HCT116 (cell line): ENCODE results near the gene FSTL4. TPM values are rescaled to one million over a fixed set of nuclear protein-coding genes. Genes with fewer than 3 reads are reported as not detected.

ENCODE experiments used
- ATAC-seq: fragments of 200-7000 bp; cut with Tn5 transposase; 2 replicates; pipeline ENCODE4 v1.9.1; 2020; ENCODE audit warnings: mild to moderate bottlenecking, moderate library complexity
- BruUV-seq: library from RNA; stranded (reverse); fragments of 400-500 nt; replicated peaks from 2 replicates; lab custom pipeline; 2021; lab: Mats Ljungman, UMichigan
- CTCF ChIA-PET: fragments of 300-600 bp; sonication (Branson Sonifier 250); formaldehyde crosslinking; loops from one replicate; lab custom pipeline; 2021; ENCODE audit warnings: antibody characterized with exemption; lab: Charles Lee
- POLR2A ChIA-PET: fragments of 300-600, 350-600 bp; sonication (Branson Sonifier 250); formaldehyde crosslinking; loops from one replicate; lab custom pipeline; 2021; ENCODE audit warnings: antibody characterized with exemption; lab: Charles Lee
- RAD21 ChIA-PET, 2 experiments: fragments of 300-600 bp; sonication (Branson Sonifier 250); formaldehyde crosslinking; loops; one replicate each; lab custom pipeline; 2023; ENCODE audit warnings: low total read pairs in 2 of 2; ENCODE audit not compliant: uncharacterized antibody in 2 of 2, unreplicated experiment in 2 of 2, low non-redundant PET in 1 of 2; lab: Charles Lee
- DNase-seq: peaks from one replicate; pipeline ENCODE4 v3.0.0-alpha.2; 2010; ENCODE audit warnings: low read depth, low spot score
- H2AFZ ChIP-seq: fragments of 200-600 bp; shearing (Covaris generic), sonication (generic); 2 replicates; pipeline ENCODE4 v1.6.1; 2017; ENCODE audit warnings: low read depth, mixed run types, mixed read lengths, antibody characterized with exemption, low read length; ENCODE audit not compliant: poor library complexity, severe bottlenecking
- H3K27ac ChIP-seq: 2 replicates; pipeline ENCODE4 v1.5.1; 2012; ENCODE audit warnings: low read depth, low read length
- H3K27me3 ChIP-seq: fragments of 200-600 bp; sonication (generic); 2 replicates; pipeline ENCODE4 v1.6.1; 2016; ENCODE audit warnings: mixed run types, low read length, mixed read lengths; ENCODE audit not compliant: insufficient read depth
- H3K36me3 ChIP-seq, 2 experiments: fragments of 200-500 bp in 1 of 2; fragments of 200-600 bp in 1 of 2; sonication (Bioruptor generic) in 1 of 2; sonication (generic) in 1 of 2; 2 replicates each; pipeline versions ENCODE4 v1.5.1 to v1.6.1; 2014 to 2016; ENCODE audit warnings: low read length in 2 of 2, inconsistent platforms in 1 of 2, mixed read lengths in 1 of 2, mixed run types in 1 of 2; ENCODE audit not compliant: insufficient read depth in 2 of 2, control insufficient read depth in 1 of 2
- H3K4me1 ChIP-seq, 2 experiments: fragments of 200-600 bp in 1 of 2; sonication (generic) in 1 of 2; 2 replicates each; pipeline versions ENCODE4 v1.5.1 to v1.6.1; 2012 to 2017; ENCODE audit warnings: low read length in 2 of 2, inconsistent platforms in 1 of 2, mild to moderate bottlenecking in 1 of 2, mixed read lengths in 1 of 2, mixed run types in 1 of 2, moderate library complexity in 1 of 2; ENCODE audit not compliant: insufficient read depth in 2 of 2, control insufficient read depth in 1 of 2
- H3K4me2 ChIP-seq: fragments of 200-600 bp; sonication (generic); 2 replicates; pipeline ENCODE4 v1.6.1; 2017; ENCODE audit warnings: mixed run types, low read length, mixed read lengths
- H3K4me3 ChIP-seq, 2 experiments: fragments of 200-600 bp in 1 of 2; sonication (generic) in 1 of 2; replicated peaks in 1 of 2; 2 replicates each; pipeline ENCODE4 v1.5.1; 2011 to 2016; ENCODE audit warnings: low read length in 2 of 2, control low read depth in 1 of 2, low read depth in 1 of 2, mild to moderate bottlenecking in 1 of 2, mixed read lengths in 1 of 2, mixed run types in 1 of 2
- H3K79me2 ChIP-seq: fragments of 200-600 bp; sonication (generic); 2 replicates; pipeline ENCODE4 v1.6.1; 2017; ENCODE audit warnings: mild to moderate bottlenecking, mixed run types, low read length, moderate library complexity, mixed read lengths; ENCODE audit not compliant: insufficient read depth
- H3K9ac ChIP-seq: fragments of 200-600 bp; sonication (generic); 2 replicates; pipeline ENCODE4 v1.6.1; 2016; ENCODE audit warnings: low read length, mixed read lengths
- H3K9me2 ChIP-seq: fragments of 200-600 bp; sonication (generic), shearing (Covaris generic); 2 replicates; pipeline ENCODE4 v1.6.1; 2017; ENCODE audit warnings: mixed run types, mild to moderate bottlenecking, moderate library complexity; ENCODE audit not compliant: insufficient read depth
- H3K9me3 ChIP-seq, 2 experiments: fragments of 200-500 bp in 1 of 2; fragments of 200-600 bp in 1 of 2; sonication (Bioruptor generic) in 1 of 2; sonication (generic) in 1 of 2; 2 replicates each; pipeline ENCODE4 v1.6.1; 2014 to 2017; ENCODE audit warnings: low read length in 2 of 2, mixed read lengths in 2 of 2, inconsistent platforms in 1 of 2, low read depth in 1 of 2, mild to moderate bottlenecking in 1 of 2, mixed run types in 1 of 2, moderate library complexity in 1 of 2; ENCODE audit not compliant: control insufficient read depth in 1 of 2, insufficient read depth in 1 of 2
- H4K20me1 ChIP-seq: fragments of 200-600 bp; sonication (generic), shearing (Covaris generic); 2 replicates; pipeline ENCODE4 v1.6.1; 2017; ENCODE audit warnings: mixed run types, mild to moderate bottlenecking, moderate library complexity; ENCODE audit not compliant: insufficient read depth
- CBX3 ChIP-seq: IDR thresholded peaks from 2 replicates; pipeline ENCODE4 v1.6.1; 2012; ENCODE audit warnings: low read depth
- CEBPB ChIP-seq: IDR thresholded peaks from 2 replicates; pipeline ENCODE4 v1.6.1; 2012; ENCODE audit warnings: low read depth
- EGR1 ChIP-seq: IDR thresholded peaks from 2 replicates; pipeline ENCODE4 v1.6.1; 2012; ENCODE audit warnings: low read depth
- ELF1 ChIP-seq: IDR thresholded peaks from 2 replicates; pipeline ENCODE4 v1.6.1; 2012; ENCODE audit warnings: low read depth, borderline replicate concordance
- EZH2phosphoT487 ChIP-seq: fragments of 200-600 bp; IDR thresholded peaks from 2 replicates; pipeline ENCODE4 v1.6.1; 2018; ENCODE audit warnings: antibody characterized with exemption, borderline replicate concordance
- JUND ChIP-seq: IDR thresholded peaks from 2 replicates; pipeline ENCODE4 v1.6.1; 2012
- POLR2A ChIP-seq: IDR thresholded peaks from 2 replicates; pipeline ENCODE4 v1.7.0; 2011; ENCODE audit warnings: borderline replicate concordance; ENCODE audit not compliant: insufficient read depth, insufficient read length; ENCODE audit errors: extremely low read depth
- POLR2AphosphoS5 ChIP-seq: IDR thresholded peaks from 2 replicates; pipeline ENCODE4 v1.6.1; 2011; ENCODE audit warnings: mild to moderate bottlenecking, low read depth, low read length, moderate library complexity
- RAD21 ChIP-seq: IDR thresholded peaks from 2 replicates; pipeline ENCODE4 v1.6.1; 2012; ENCODE audit warnings: low read depth, mild to moderate bottlenecking
- TCF7L2 ChIP-seq: IDR thresholded peaks from 2 replicates; pipeline ENCODE4 v1.7.0; 2011; ENCODE audit warnings: borderline replicate concordance, inconsistent platforms; ENCODE audit not compliant: insufficient read depth, insufficient read length; ENCODE audit errors: extremely low read depth
- YY1 ChIP-seq: IDR thresholded peaks from 2 replicates; pipeline ENCODE4 v1.6.1; 2011; ENCODE audit warnings: low read length, low read depth, moderate library complexity, mild to moderate bottlenecking; ENCODE audit not compliant: insufficient replicate concordance; ENCODE audit errors: extremely low read depth
- ZFX ChIP-seq: fragments of 450-650 bp; IDR thresholded peaks from 2 replicates; pipeline ENCODE4 v1.6.1; 2017
- ZNF274 ChIP-seq: fragments of 200-500 bp; sonication (Bioruptor generic); IDR thresholded peaks from 2 replicates; pipeline ENCODE4 v1.6.1; 2014; ENCODE audit warnings: mild to moderate bottlenecking, low read depth, low read length, inconsistent platforms
- intact Hi-C: fragments of 100-400 bp; cut with micrococcal nuclease; formaldehyde crosslinking; loops from 2 replicates; pipeline ENCODE4 v1.10.0; 2022
- total RNA-seq: library from RNA; stranded (reverse); gene quantifications from one replicate; pipeline ENCODE4 v1.2.1, GENCODE V29; 2021; ENCODE audit not compliant: unreplicated experiment
- TF ChIP-seq, protein P1 (sequence below), 3 experiments: fragments of 200-600 bp in 1 of 3; sonication (generic) in 1 of 3; IDR thresholded peaks in 2 of 3; conservative IDR thresholded peaks in 1 of 3; 2 replicates each; pipeline ENCODE4 v1.5.1; 2012 to 2017; ENCODE audit warnings: low read depth in 2 of 3, low read length in 2 of 3, antibody characterized with exemption in 1 of 3, borderline replicate concordance in 1 of 3, control low read depth in 1 of 3, mild to moderate bottlenecking in 1 of 3, mixed read lengths in 1 of 3, mixed run types in 1 of 3, moderate library complexity in 1 of 3; ENCODE audit not compliant: insufficient read depth in 1 of 3
- TF ChIP-seq, protein P2 (sequence below): IDR thresholded peaks from 2 replicates; pipeline ENCODE4 v1.6.1; 2012
- TF ChIP-seq, protein P3 (sequence below): IDR thresholded peaks from 2 replicates; pipeline ENCODE4 v1.6.1; 2011; ENCODE audit warnings: mild to moderate bottlenecking, low read length, moderate library complexity; ENCODE audit not compliant: insufficient replicate concordance; ENCODE audit errors: extremely low read depth
- TF ChIP-seq, protein P4 (sequence below): IDR thresholded peaks from 2 replicates; pipeline ENCODE4 v1.6.1; 2012
- TF ChIP-seq, protein P5 (sequence below): IDR thresholded peaks from 2 replicates; pipeline ENCODE4 v1.6.1; 2012; ENCODE audit warnings: low read depth

Gene FSTL4
- total RNA-seq, 1 experiment from 2014 or later, result 0.37 TPM

DNA sequence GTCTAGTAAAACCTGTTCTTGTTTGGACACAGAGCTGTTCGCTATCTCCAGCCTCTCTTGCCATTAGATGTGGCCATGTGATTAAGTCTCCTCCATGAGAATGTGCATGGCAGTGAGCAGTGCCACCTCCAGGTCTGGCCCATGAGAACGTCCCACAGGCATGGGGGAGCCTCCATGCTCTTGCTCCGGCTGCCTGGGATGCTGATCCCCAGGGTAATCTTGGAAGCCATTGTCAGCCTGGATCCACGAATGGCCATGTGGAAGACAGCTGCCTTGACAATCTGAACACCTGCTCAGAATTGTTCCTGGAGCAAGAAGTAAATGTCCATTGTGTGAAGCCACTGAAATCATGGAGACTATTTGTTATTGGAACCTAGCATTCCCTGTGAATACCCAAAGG is 83.5 kb downstream of the FSTL4 start (continued):
- TF ChIP-seq, protein P1, sequence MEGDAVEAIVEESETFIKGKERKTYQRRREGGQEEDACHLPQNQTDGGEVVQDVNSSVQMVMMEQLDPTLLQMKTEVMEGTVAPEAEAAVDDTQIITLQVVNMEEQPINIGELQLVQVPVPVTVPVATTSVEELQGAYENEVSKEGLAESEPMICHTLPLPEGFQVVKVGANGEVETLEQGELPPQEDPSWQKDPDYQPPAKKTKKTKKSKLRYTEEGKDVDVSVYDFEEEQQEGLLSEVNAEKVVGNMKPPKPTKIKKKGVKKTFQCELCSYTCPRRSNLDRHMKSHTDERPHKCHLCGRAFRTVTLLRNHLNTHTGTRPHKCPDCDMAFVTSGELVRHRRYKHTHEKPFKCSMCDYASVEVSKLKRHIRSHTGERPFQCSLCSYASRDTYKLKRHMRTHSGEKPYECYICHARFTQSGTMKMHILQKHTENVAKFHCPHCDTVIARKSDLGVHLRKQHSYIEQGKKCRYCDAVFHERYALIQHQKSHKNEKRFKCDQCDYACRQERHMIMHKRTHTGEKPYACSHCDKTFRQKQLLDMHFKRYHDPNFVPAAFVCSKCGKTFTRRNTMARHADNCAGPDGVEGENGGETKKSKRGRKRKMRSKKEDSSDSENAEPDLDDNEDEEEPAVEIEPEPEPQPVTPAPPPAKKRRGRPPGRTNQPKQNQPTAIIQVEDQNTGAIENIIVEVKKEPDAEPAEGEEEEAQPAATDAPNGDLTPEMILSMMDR (IDR thresholded peaks at IDR 0.05 in 2 of 3, conservative IDR thresholded peaks at IDR 0.05 in 1 of 3; ENCODE audit: borderline replicate concordance in 1 of 3, insufficient read depth in 1 of 3, low read depth in 2 of 3, low read length in 2 of 3), result no peak
- TF ChIP-seq JUND (no peak), POLR2A (no peak)
- TF ChIP-seq, protein P2, sequence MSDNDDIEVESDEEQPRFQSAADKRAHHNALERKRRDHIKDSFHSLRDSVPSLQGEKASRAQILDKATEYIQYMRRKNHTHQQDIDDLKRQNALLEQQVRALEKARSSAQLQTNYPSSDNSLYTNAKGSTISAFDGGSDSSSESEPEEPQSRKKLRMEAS, result no peak

DNA sequence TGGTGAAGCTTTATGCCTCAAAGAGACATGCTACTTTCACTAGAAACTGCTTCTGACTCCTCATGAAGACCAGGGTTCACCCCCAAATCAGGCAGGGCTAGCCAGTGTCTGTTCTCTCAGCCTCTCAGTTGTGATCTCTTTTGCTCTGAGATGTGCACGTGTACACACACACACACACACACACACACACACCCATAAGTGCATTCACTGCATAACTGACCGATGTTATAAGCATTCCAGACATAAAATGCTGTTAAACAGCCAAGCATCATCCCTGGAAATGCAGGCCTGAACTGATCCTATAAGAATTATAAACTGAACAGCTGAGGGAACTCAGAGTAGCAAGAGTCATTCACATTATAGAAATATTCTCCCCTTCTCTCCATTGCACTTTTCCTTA is 85.0 kb downstream of the FSTL4 start:
- ChIA-PET POLR2A (no interaction called here), RAD21 (no interaction called here), CTCF (no interaction called here)
- no peak for ATAC-seq
- no peaks in the 10 kb centered on the region for H3K79me2 ChIP-seq
- H3K9me2 ChIP-seq, result no peaks in the 10 kb centered on the region
- no peak overlapping the region for H3K4me3 ChIP-seq
- intact Hi-C loops, result no loop called here
- no peak overlapping the region for H3K27ac ChIP-seq
- H3K9me3 ChIP-seq, result no peaks in the 10 kb centered on the region
- no peak overlapping the region for H3K4me2 ChIP-seq
- no peak overlapping the region for H3K9ac ChIP-seq
- H3K27me3 ChIP-seq, result peaks cover 3% of the 10 kb centered on the region; the same call in 1 of the 2 replicates
- H3K4me1 ChIP-seq, result no peaks in the 10 kb centered on the region
- no TSS peak for BruUV-seq
- H2AFZ ChIP-seq, result no peak overlapping the region
- H3K36me3 ChIP-seq, result no peaks in the 10 kb centered on the region
- no peak for DNase-seq
- no peaks in the 10 kb centered on the region for H4K20me1 ChIP-seq
- no peak for TF ChIP-seq CBX3
- TF ChIP-seq, protein P2, result no peak
- TF ChIP-seq CEBPB, result no peak
- TF ChIP-seq TCF7L2, result no peak
- no peak for TF ChIP-seq EGR1
- no peak for TF ChIP-seq POLR2A
- TF ChIP-seq, protein P3, sequence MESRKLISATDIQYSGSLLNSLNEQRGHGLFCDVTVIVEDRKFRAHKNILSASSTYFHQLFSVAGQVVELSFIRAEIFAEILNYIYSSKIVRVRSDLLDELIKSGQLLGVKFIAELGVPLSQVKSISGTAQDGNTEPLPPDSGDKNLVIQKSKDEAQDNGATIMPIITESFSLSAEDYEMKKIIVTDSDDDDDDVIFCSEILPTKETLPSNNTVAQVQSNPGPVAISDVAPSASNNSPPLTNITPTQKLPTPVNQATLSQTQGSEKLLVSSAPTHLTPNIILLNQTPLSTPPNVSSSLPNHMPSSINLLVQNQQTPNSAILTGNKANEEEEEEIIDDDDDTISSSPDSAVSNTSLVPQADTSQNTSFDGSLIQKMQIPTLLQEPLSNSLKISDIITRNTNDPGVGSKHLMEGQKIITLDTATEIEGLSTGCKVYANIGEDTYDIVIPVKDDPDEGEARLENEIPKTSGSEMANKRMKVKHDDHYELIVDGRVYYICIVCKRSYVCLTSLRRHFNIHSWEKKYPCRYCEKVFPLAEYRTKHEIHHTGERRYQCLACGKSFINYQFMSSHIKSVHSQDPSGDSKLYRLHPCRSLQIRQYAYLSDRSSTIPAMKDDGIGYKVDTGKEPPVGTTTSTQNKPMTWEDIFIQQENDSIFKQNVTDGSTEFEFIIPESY, result no peak
- TF ChIP-seq, protein P4, sequence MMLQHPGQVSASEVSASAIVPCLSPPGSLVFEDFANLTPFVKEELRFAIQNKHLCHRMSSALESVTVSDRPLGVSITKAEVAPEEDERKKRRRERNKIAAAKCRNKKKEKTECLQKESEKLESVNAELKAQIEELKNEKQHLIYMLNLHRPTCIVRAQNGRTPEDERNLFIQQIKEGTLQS, result no peak
- TF ChIP-seq ZFX, result no peak
- TF ChIP-seq POLR2AphosphoS5, result no peak
- TF ChIP-seq YY1, result no peak
- TF ChIP-seq ZNF274, result no peak
- TF ChIP-seq RAD21, result no peak
- no peak for TF ChIP-seq EZH2phosphoT487
- TF ChIP-seq, protein P5, sequence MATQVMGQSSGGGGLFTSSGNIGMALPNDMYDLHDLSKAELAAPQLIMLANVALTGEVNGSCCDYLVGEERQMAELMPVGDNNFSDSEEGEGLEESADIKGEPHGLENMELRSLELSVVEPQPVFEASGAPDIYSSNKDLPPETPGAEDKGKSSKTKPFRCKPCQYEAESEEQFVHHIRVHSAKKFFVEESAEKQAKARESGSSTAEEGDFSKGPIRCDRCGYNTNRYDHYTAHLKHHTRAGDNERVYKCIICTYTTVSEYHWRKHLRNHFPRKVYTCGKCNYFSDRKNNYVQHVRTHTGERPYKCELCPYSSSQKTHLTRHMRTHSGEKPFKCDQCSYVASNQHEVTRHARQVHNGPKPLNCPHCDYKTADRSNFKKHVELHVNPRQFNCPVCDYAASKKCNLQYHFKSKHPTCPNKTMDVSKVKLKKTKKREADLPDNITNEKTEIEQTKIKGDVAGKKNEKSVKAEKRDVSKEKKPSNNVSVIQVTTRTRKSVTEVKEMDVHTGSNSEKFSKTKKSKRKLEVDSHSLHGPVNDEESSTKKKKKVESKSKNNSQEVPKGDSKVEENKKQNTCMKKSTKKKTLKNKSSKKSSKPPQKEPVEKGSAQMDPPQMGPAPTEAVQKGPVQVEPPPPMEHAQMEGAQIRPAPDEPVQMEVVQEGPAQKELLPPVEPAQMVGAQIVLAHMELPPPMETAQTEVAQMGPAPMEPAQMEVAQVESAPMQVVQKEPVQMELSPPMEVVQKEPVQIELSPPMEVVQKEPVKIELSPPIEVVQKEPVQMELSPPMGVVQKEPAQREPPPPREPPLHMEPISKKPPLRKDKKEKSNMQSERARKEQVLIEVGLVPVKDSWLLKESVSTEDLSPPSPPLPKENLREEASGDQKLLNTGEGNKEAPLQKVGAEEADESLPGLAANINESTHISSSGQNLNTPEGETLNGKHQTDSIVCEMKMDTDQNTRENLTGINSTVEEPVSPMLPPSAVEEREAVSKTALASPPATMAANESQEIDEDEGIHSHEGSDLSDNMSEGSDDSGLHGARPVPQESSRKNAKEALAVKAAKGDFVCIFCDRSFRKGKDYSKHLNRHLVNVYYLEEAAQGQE, result no peak
- TF ChIP-seq ELF1, result no peak
